Transverse colon (tissue), 4 donors: Measurements from ENCODE around the gene NR1D2.

Experiments used
- CTCF ChIP-seq, 5 experiments: fragments of 200-600 bp in 3 of 5; fragments of 450-650 bp in 2 of 5; sonication (generic) in 3 of 5; IDR thresholded peaks; 1 replicate in 2 of 5; 2 replicates in 3 of 5; pipeline ENCODE4 v1.5.1; 2016 to 2017; ENCODE audit warnings: antibody characterized with exemption in 5 of 5, inconsistent platforms in 3 of 5, mild to moderate bottlenecking in 2 of 5, moderate library complexity in 1 of 5
- POLR2A ChIP-seq: fragments of 450-650 bp; IDR thresholded peaks from one replicate; pipeline ENCODE4 v1.6.1; 2016; ENCODE audit warnings: antibody characterized with exemption, mild to moderate bottlenecking, moderate library complexity
- POLR2AphosphoS5 ChIP-seq, 3 donors: sonication (generic); formaldehyde crosslinking; IDR thresholded peaks; one replicate each; pipeline ENCODE4 v1.6.1; 2016; ENCODE audit warnings: antibody characterized with exemption in 3 of 3

GRCh38 chr3:23934253-23934652 lies 10.8 kb upstream of the NR1D2 start:
- TF ChIP-seq POLR2AphosphoS5 (IDR thresholded peaks at IDR 0.05) (no peak), CTCF (IDR thresholded peaks at IDR 0.05) (no peak), POLR2A (no peak)
